ENCODE results near the gene EGLN3.

The EGLN3 gene

GRCh38 chr14:33899723-33900341 lies 51.0 kb downstream of the EGLN3 start:
- TF ChIP-seq PAX5 (IDR thresholded peaks at IDR 0.05; ENCODE audit: insufficient read depth, low read length, severe bottlenecking) (no peak), TAF1 (IDR thresholded peaks at IDR 0.05; ENCODE audit: low read depth, low read length) (no peak), POLR2A (IDR thresholded peaks at IDR 0.05; ENCODE audit: low read depth, low read length) (no peak), POLR2AphosphoS5 (IDR thresholded peaks at IDR 0.05; ENCODE audit: low read depth, low read length) (no peak), POU2F2 (IDR thresholded peaks at IDR 0.05; ENCODE audit: low read depth, low read length) (no peak), SPI1 (IDR thresholded peaks at IDR 0.05; ENCODE audit: low read depth, low read length) (no peak)
- DNase-seq (ENCODE audit: insufficient read length, low spot score) (no peak), FAIRE-seq (no peak)

GRCh38 chr14:33897878-33898535 lies 52.9 kb downstream of the EGLN3 start:
- DNase-seq (ENCODE audit: insufficient read length, low spot score) (no peak), FAIRE-seq (no peak)
- no peak for TF ChIP-seq TAF1 (IDR thresholded peaks at IDR 0.05; ENCODE audit: low read depth, low read length)
- TF ChIP-seq SPI1 (IDR thresholded peaks at IDR 0.05; ENCODE audit: low read depth, low read length): no peak
- TF ChIP-seq POU2F2 (IDR thresholded peaks at IDR 0.05; ENCODE audit: low read depth, low read length): no peak
- no peak for TF ChIP-seq PAX5 (IDR thresholded peaks at IDR 0.05; ENCODE audit: insufficient read depth, low read length, severe bottlenecking)
- TF ChIP-seq POLR2AphosphoS5 (IDR thresholded peaks at IDR 0.05; ENCODE audit: low read depth, low read length): no peak
- TF ChIP-seq POLR2A (IDR thresholded peaks at IDR 0.05; ENCODE audit: low read depth, low read length): no peak

- TF ChIP-seq SPI1 (IDR thresholded peaks at IDR 0.05; ENCODE audit: low read depth, low read length) (no peak), POLR2A (IDR thresholded peaks at IDR 0.05; ENCODE audit: low read depth, low read length) (no peak), TAF1 (IDR thresholded peaks at IDR 0.05; ENCODE audit: low read depth, low read length) (no peak), POU2F2 (IDR thresholded peaks at IDR 0.05; ENCODE audit: low read depth, low read length) (no peak), PAX5 (IDR thresholded peaks at IDR 0.05; ENCODE audit: insufficient read depth, low read length, severe bottlenecking) (no peak), POLR2AphosphoS5 (IDR thresholded peaks at IDR 0.05; ENCODE audit: low read depth, low read length) (no peak)
- FAIRE-seq (no peak), DNase-seq (ENCODE audit: insufficient read length, low spot score) (no peak)
Observed at GRCh38 chr14:33897382-33897781, 53.5 kb downstream of the EGLN3 start.

- TF ChIP-seq TAF1 (IDR thresholded peaks at IDR 0.05; ENCODE audit: low read depth, low read length): no peak
- TF ChIP-seq PAX5 (IDR thresholded peaks at IDR 0.05; ENCODE audit: insufficient read depth, low read length, severe bottlenecking): no peak
- no peak for TF ChIP-seq POU2F2 (IDR thresholded peaks at IDR 0.05; ENCODE audit: low read depth, low read length)
- no peak for TF ChIP-seq SPI1 (IDR thresholded peaks at IDR 0.05; ENCODE audit: low read depth, low read length)
- no peak for TF ChIP-seq POLR2A (IDR thresholded peaks at IDR 0.05; ENCODE audit: low read depth, low read length)
- no peak for TF ChIP-seq POLR2AphosphoS5 (IDR thresholded peaks at IDR 0.05; ENCODE audit: low read depth, low read length)
- FAIRE-seq (no peak), DNase-seq (ENCODE audit: insufficient read length, low spot score) (no peak)
Observed at GRCh38 chr14:33894339-33894738, 56.5 kb downstream of the EGLN3 start.

- DNase-seq (ENCODE audit: insufficient read length, low spot score) (no peak), FAIRE-seq (no peak)
- TF ChIP-seq POLR2A (IDR thresholded peaks at IDR 0.05; ENCODE audit: low read depth, low read length) (no peak), POLR2AphosphoS5 (IDR thresholded peaks at IDR 0.05; ENCODE audit: low read depth, low read length) (no peak), POU2F2 (IDR thresholded peaks at IDR 0.05; ENCODE audit: low read depth, low read length) (no peak), TAF1 (IDR thresholded peaks at IDR 0.05; ENCODE audit: low read depth, low read length) (no peak), SPI1 (IDR thresholded peaks at IDR 0.05; ENCODE audit: low read depth, low read length) (no peak), PAX5 (IDR thresholded peaks at IDR 0.05; ENCODE audit: insufficient read depth, low read length, severe bottlenecking) (no peak)
Observed at GRCh38 chr14:33891700-33892099, 59.2 kb downstream of the EGLN3 start.

GRCh38 chr14:33884916-33885315 lies 66.0 kb downstream of the EGLN3 start:
- DNase-seq (ENCODE audit: insufficient read length, low spot score) (no peak), FAIRE-seq (no peak)
- TF ChIP-seq POLR2AphosphoS5 (IDR thresholded peaks at IDR 0.05; ENCODE audit: low read depth, low read length) (no peak), SPI1 (IDR thresholded peaks at IDR 0.05; ENCODE audit: low read depth, low read length) (no peak), TAF1 (IDR thresholded peaks at IDR 0.05; ENCODE audit: low read depth, low read length) (no peak), POLR2A (IDR thresholded peaks at IDR 0.05; ENCODE audit: low read depth, low read length) (no peak), PAX5 (IDR thresholded peaks at IDR 0.05; ENCODE audit: insufficient read depth, low read length, severe bottlenecking) (no peak), POU2F2 (IDR thresholded peaks at IDR 0.05; ENCODE audit: low read depth, low read length) (no peak)

- no peak for TF ChIP-seq SPI1 (IDR thresholded peaks at IDR 0.05; ENCODE audit: low read depth, low read length)
- TF ChIP-seq TAF1 (IDR thresholded peaks at IDR 0.05; ENCODE audit: low read depth, low read length): no peak
- TF ChIP-seq PAX5 (IDR thresholded peaks at IDR 0.05; ENCODE audit: insufficient read depth, low read length, severe bottlenecking): no peak
- no peak for TF ChIP-seq POU2F2 (IDR thresholded peaks at IDR 0.05; ENCODE audit: low read depth, low read length)
- TF ChIP-seq POLR2A (IDR thresholded peaks at IDR 0.05; ENCODE audit: low read depth, low read length): no peak
- TF ChIP-seq POLR2AphosphoS5 (IDR thresholded peaks at IDR 0.05; ENCODE audit: low read depth, low read length): no peak
- DNase-seq (ENCODE audit: insufficient read length, low spot score) (no peak), FAIRE-seq (no peak)
Observed at GRCh38 chr14:33880330-33880729, 70.5 kb downstream of the EGLN3 start.

- FAIRE-seq (no peak), DNase-seq (ENCODE audit: insufficient read length, low spot score) (no peak)
- no peak for TF ChIP-seq POLR2AphosphoS5 (IDR thresholded peaks at IDR 0.05; ENCODE audit: low read depth, low read length)
- TF ChIP-seq PAX5 (IDR thresholded peaks at IDR 0.05; ENCODE audit: insufficient read depth, low read length, severe bottlenecking): no peak
- TF ChIP-seq SPI1 (IDR thresholded peaks at IDR 0.05; ENCODE audit: low read depth, low read length): no peak
- TF ChIP-seq POLR2A (IDR thresholded peaks at IDR 0.05; ENCODE audit: low read depth, low read length): no peak
- no peak for TF ChIP-seq TAF1 (IDR thresholded peaks at IDR 0.05; ENCODE audit: low read depth, low read length)
- no peak for TF ChIP-seq POU2F2 (IDR thresholded peaks at IDR 0.05; ENCODE audit: low read depth, low read length)
Observed at GRCh38 chr14:33879684-33880286, 71.1 kb downstream of the EGLN3 start.

- no peak for TF ChIP-seq TAF1 (IDR thresholded peaks at IDR 0.05; ENCODE audit: low read depth, low read length)
- TF ChIP-seq POLR2AphosphoS5 (IDR thresholded peaks at IDR 0.05; ENCODE audit: low read depth, low read length): no peak
- TF ChIP-seq POLR2A (IDR thresholded peaks at IDR 0.05; ENCODE audit: low read depth, low read length): no peak
- TF ChIP-seq PAX5 (IDR thresholded peaks at IDR 0.05; ENCODE audit: insufficient read depth, low read length, severe bottlenecking): no peak
- TF ChIP-seq POU2F2 (IDR thresholded peaks at IDR 0.05; ENCODE audit: low read depth, low read length): no peak
- no peak for TF ChIP-seq SPI1 (IDR thresholded peaks at IDR 0.05; ENCODE audit: low read depth, low read length)
- FAIRE-seq: no peak
- DNase-seq (ENCODE audit: insufficient read length, low spot score): no peak
Observed at GRCh38 chr14:33876274-33876673, 74.6 kb downstream of the EGLN3 start.
